HS-27A (cell line): ENCODE results near the gene PDZRN4.
"Not testable (repeated sequence)": the region's sequence is repeated elsewhere in the genome, so short reads cannot be mapped to it uniquely, and the experiment has no call there.

Source experiments
- DNase-seq: peaks from one replicate; pipeline ENCODE4 v3.0.0-alpha.2; 2012; ENCODE audit warnings: low read depth, missing footprints

PDZRN4 gene

DNA sequence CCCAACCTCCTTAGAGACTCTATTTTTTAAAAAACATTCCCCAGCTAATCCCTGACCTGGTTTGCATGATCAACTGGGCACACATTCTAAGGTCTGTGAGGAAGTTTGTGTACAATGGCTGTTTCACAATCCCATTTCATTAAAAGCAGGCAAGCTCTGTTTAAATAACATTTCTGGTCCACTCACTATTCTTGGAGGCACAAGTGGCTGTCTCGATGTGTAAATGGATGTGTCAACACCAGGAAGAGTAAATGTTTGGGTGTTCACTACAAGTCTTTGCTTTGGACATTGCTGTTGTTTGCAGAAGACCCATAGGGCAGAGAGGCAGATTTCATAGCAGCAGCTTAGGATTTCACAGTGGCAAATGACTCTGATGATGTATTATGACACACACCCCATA lies 98.3 kb downstream of the PDZRN4 start:
- DNase-seq, result no peak

DNA sequence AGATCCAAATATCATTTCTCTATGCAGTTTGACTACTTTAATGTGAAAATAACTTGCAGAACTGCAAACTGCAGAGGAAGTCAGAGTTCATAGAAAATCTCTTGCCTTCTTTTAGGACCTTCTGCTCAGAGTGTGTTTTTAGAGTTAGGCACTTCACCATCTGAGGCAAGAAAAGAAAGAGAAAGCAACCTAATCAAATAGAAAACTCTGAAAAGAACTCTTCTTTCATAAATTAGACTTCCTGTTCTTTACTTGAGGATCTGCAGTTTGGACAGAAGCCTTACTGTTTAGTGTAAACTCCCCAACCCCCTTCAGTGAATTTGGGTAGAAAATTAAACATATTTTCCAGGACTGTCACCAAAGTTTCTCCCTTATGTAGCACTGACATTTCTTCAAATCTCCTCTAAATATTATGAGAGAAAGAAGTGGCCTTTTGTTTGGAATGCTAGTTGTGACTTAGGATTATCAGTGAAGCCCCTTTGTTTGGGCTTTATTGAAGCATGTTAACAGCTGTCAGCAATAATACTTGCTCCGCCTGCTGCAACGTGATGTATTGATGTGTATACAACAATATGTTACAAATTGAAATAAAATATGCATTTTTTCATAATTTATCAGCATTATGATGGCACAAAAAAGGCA lies 99.5 kb downstream of the PDZRN4 start:
- DNase-seq, result no peak

DNA sequence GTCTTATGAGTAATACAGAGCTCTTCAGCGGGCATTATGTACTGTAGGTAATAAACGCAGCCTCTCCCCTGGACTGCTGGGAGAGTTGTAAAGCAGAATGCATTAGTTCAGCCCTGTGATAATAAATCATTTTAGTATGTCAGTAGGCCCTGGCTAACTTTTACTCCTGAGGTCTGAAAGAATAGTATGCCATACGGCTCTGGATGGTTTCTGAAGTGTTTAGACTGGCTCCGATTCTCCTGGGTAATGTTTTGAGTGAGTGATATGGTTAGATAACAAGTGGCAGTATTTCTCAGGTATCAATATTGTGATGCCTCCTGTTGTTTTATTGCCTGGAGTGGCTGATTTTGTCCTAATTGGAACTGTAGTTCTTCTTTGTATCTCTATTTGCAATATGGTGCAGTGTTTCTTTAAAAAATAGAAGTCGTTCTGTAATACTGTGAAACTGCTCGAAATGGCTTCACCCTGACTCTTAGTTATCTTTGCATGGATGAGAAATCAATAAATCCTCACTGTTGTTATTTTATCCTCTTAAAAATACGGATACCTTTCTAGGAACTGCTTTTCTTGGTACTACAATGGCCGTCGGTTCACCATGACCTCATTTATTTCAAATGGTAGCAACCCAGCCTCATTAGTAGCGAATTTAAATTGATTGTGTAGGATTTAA lies 100.2 kb downstream of the PDZRN4 start:
- no peak for DNase-seq

DNA sequence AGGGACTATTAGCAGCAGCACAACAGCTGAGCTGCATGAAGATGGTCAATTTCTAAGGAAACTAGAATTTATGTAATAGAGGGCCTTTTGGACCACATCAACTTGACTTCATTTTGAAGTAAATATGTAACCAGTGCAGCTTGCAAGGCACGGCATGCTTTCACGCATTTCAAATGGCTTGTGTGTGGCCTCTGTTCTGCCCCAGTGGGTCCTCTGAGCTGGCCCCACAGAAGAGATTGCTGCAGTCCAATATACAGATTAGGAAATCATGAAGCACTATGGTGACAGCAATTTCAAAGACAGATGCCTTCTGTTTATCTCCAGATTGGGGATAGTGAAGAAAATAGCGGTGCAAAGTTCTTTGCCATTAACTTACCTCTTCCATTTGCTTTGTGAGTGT lies 101.4 kb downstream of the PDZRN4 start:
- DNase-seq, result no peak

GRCh38 chr12:41293011-41293410 lies 104.9 kb downstream of the PDZRN4 start:
- DNase-seq, result no peak

- DNase-seq, result no peak
Measured at GRCh38 chr12:41293461-41293860, 105.3 kb downstream of the PDZRN4 start.

GRCh38 chr12:41302979-41303403 lies 114.9 kb downstream of the PDZRN4 start:
- DNase-seq, result no peak

DNA sequence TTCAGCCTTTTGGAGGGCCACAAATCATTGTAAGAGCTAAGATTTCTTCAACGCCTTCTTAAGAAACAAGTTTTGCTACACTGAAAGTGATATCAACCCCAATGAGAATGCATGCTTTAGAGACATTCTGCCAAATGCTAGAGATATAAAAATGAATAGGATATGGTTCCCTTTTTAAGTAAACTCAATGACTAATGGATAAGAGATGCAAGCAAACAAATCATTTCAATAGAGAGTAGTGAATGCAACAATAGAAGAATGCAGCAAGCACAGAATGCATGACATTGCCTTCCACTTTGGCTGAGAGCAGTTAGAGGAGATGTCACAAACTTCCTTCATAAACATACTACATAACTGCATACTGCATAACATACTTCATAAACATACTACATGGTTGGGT lies 116.4 kb downstream of the PDZRN4 start:
- DNase-seq, result no peak

GRCh38 chr12:41310367-41310766 lies 122.2 kb downstream of the PDZRN4 start:
- DNase-seq, result no peak

DNA sequence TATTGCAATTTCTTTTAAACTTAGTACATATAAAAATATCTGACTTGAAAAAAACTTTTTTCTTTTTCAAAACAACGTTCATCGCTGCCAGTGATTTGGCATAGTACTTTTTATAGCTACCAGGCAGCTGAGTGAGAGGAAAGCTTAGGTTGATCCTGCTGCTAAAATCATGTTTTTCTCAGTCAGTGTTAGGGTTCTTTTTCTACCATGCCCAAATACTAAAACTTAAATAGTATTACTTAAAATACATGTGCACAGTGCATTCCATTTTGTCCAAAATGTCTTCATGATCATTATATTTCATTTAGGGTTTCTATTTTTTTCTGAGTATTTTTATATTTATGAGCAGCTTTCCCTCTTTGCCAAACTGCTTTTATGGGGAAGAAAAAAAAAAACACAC lies 123.8 kb downstream of the PDZRN4 start:
- DNase-seq, result no peak

- not testable (repeated sequence) for DNase-seq
Measured at GRCh38 chr12:41312451-41312850, 124.3 kb downstream of the PDZRN4 start.

GRCh38 chr12:41325336-41325735 lies 137.2 kb downstream of the PDZRN4 start:
- no peak for DNase-seq

GRCh38 chr12:41327096-41327895 lies 139.2 kb downstream of the PDZRN4 start:
- no peak for DNase-seq

DNA sequence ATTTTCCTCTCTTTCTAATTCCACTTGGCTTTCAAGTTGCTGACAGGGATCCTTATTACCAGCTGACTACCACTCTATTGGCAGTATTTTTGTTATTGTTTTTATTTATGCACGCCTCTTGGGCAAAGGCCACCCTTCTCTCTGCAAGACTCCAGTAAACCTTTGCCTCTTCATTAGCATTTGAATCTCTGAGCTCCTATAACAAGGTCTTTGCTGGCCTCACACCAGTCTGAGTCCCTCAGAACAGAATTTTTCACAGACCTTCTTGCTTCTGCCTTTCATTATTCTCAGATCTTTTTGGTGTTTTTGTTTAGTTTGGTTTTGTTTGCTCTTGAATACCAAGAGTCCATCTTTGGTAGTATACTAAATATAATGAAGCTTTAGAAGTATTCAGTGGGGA lies 145.9 kb downstream of the PDZRN4 start:
- no peak for DNase-seq

GRCh38 chr12:41334390-41334789 lies 146.3 kb downstream of the PDZRN4 start:
- DNase-seq, result no peak

DNA sequence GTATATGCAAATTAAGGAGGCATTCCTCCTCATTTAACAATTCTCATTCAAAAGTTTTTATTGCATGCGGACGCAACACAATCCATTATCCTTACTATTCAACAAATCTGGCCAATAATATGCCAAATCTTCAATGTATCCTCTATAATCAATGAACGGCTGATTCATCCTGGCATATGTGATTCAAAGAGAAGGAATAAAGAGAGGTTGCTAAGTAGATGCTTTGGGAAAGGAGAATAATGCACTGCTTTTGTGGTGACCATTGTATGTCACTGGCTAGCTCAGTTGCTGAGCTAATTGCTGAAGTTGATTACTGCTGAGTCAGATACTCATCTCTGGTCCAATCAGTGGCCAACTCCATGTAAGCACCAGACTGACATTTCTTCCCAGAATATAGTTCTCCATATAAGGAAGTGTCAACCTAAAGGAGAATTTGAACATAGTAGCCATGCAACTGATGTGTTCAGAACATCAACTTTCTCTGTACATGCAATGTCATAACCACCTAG lies 148.0 kb downstream of the PDZRN4 start:
- no peak for DNase-seq

DNA sequence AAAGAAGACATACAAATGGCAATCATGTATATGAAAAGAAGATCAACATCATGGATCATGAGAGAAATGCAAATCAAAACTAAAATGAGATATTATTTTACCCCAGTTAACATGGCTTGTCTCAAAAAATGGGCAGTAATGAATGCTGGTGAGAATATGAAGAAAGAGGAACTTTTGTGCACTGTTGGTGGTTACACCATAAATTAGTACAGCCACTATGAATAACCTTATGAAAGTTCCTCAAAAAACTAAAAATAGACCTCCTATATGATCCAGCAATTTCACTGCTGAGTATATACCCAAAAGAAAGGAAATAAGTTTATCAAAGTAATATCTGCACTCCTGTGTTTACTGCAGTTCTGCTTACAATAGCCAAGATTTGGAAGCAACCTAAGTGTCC lies 151.7 kb downstream of the PDZRN4 start:
- no peak for DNase-seq

DNA sequence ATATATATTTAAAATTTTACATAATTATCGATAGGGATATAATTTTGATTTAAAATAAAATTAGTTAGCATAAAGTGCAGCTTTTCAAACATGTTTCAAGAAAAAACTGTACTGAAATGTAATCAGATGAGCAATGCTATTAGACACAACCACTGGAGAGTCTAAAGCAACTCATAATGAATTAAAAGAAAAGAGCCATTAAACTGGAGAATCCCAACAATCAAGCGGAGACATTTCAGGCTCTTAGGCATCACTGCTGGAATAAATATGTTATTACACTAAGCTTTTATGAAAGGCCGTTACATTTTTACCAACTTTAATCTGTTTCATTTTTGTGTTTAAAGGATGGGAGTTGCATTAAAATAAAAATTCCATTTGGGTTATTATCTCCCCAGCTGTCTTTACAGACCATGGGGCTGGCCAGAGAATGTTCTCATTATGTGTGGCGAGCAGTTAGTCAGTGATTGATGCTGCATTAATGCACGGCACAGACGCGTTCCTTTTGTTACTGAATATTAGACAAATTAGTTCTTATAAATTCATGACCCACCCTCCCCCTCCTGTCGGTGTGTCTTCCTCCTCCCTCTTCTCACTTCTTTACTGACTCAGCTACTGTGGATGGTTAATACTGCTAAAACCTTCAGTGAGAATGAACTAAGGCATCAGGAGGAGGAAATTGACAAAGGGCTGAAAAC lies 156.8 kb downstream of the PDZRN4 start:
- DNase-seq, result no peak

- DNase-seq, result no peak
Measured at GRCh38 chr12:41348198-41348597, 160.1 kb downstream of the PDZRN4 start.

DNA sequence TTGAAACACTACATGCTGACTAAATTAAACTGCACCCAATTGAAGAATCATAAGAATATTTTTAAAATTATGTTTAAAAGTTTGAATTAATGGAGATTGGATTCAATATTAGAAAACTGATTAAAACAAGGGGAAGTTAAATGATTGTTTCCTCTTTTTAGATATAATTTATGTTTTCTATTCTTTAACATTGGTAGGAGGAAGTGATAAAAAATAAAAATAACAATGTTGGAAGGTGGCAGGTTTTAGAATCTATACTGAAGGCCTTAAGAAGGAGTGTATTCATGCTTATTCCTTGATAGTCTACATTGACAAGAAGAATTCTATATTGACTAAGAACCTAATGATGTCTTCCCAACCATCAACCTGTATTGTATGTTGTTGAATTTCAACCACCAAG lies 168.1 kb downstream of the PDZRN4 start:
- DNase-seq, result no peak

DNA sequence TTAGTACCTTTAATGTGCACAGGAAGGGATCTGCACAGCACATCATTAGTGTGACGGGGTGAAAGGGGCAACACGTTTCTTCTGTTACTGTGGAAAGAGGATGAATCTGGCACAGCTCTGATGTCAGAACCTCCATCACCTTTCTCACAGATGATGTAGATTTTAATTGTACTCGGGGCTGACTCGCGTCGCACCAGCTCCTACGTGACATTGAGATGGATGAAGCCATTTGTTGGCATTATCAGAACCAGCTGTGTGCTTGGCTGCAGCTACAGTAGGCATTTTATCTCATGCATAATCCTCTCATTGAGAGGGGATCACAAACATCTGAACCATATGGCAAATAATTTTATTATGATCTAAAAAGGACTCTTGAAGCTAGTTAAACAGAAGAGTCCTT lies 173.6 kb downstream of the PDZRN4 start:
- no peak for DNase-seq

DNA sequence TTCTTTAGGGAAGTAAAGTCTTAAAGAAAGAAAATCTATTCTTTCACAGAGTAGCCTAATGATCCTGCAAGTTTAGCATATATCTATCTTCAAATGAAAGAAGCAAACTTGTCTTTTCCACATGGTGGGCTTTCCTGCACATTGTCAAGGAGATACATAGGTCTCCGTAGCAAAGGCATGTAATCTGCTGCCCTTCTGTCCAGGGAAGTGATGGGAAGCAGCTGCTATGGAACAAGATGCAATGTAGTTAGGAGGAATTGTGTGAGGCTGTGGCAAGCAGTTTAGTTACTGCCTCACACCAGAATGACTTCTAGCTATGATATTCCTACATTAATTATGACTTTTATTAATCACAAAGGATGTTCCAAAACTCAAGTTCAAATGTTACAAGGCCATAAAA lies 174.4 kb downstream of the PDZRN4 start:
- no peak for DNase-seq
